Hippocampal formation (tissue), 2 donors: ENCODE data around the gene OSBPL2.

Experiments used
- DNase-seq, 2 donors: peaks; one replicate each; lab custom pipeline; 2025; lab: John Stamatoyannopoulos, UW

Gene OSBPL2

GRCh38 chr20:62344782-62345181 lies 106.5 kb downstream of the OSBPL2 start:
- DNase-seq: no peak
